ENCODE data around the gene AFF3. TPM values are rescaled to one million over a fixed set of nuclear protein-coding genes. Genes with fewer than 3 reads are reported as not detected.

AFF3 gene
- total and polyA plus RNA-seq, 2 experiments from 2014 or later = 7.3 to 7.8 TPM

GRCh38 chr2:99593692-99594427, 548.5 kb downstream of the AFF3 start:
- H3K4me2 ChIP-seq = no peak overlapping the region
- TF ChIP-seq EZH2phosphoT487 (IDR thresholded peaks at IDR 0.05; ENCODE audit: low read depth, severe bottlenecking, unreplicated experiment) (no peak), CTCF (IDR thresholded peaks at IDR 0.05; ENCODE audit: poor library complexity) (no peak), EZH2 (IDR thresholded peaks at IDR 0.05; ENCODE audit: borderline replicate concordance) (no peak)
- no peaks in the 10 kb centered on the region for H3K4me1 ChIP-seq (ENCODE audit: insufficient read depth)
- H3K27ac ChIP-seq = no peak overlapping the region
- H3K79me2 ChIP-seq = no peaks in the 10 kb centered on the region
- no peak overlapping the region for H3K4me3 ChIP-seq
- no peak overlapping the region for H2AFZ ChIP-seq
- 88% methylated on average over 48 of the region's 54 CpGs for WGBS (ENCODE audit: low lambda C conversion rate, missing lambda C conversion rate)
- H3K36me3 ChIP-seq (replicated peaks; ENCODE audit: insufficient read depth, low read depth) = no peaks in the 10 kb centered on the region
- H3K27me3 ChIP-seq = no peaks in the 10 kb centered on the region
- H3K9me2 ChIP-seq (replicated peaks; ENCODE audit: insufficient read depth) = no peaks in the 10 kb centered on the region
- no peak for DNase-seq (ENCODE audit: low spot score)
- H4K20me1 ChIP-seq (ENCODE audit: insufficient read depth, poor library complexity, severe bottlenecking) = no peaks in the 10 kb centered on the region
- no peaks in the 10 kb centered on the region for H3K9me3 ChIP-seq (ENCODE audit: low read depth)

GRCh38 chr2:99576775-99577174, 565.6 kb downstream of the AFF3 start:
- Histone ChIP-seq H3K27ac (no peak overlapping the region), H3K4me1 (ENCODE audit: insufficient read depth) (peaks cover 10% of the 10 kb centered on the region), H3K36me3 (replicated peaks; ENCODE audit: insufficient read depth, low read depth) (no peaks in the 10 kb centered on the region), H4K20me1 (ENCODE audit: insufficient read depth, poor library complexity, severe bottlenecking) (no peaks in the 10 kb centered on the region), H2AFZ (no peak overlapping the region), H3K4me2 (no peak overlapping the region), H3K9me2 (replicated peaks; ENCODE audit: insufficient read depth) (no peaks in the 10 kb centered on the region), H3K27me3 (no peaks in the 10 kb centered on the region), H3K9me3 (ENCODE audit: low read depth) (no peaks in the 10 kb centered on the region), H3K4me3 (no peak overlapping the region), H3K79me2 (no peaks in the 10 kb centered on the region)
- WGBS (ENCODE audit: low lambda C conversion rate, missing lambda C conversion rate) = 94% methylated on average over 3 of the region's 3 CpGs
- no peak for DNase-seq (ENCODE audit: low spot score)
- TF ChIP-seq EZH2phosphoT487 (IDR thresholded peaks at IDR 0.05; ENCODE audit: low read depth, severe bottlenecking, unreplicated experiment) (no peak), EZH2 (IDR thresholded peaks at IDR 0.05; ENCODE audit: borderline replicate concordance) (no peak), CTCF (IDR thresholded peaks at IDR 0.05; ENCODE audit: poor library complexity) (no peak)

- H3K27me3 ChIP-seq = no peaks in the 10 kb centered on the region
- no peak for DNase-seq (ENCODE audit: low spot score)
- H3K36me3 ChIP-seq (replicated peaks; ENCODE audit: insufficient read depth, low read depth) = no peaks in the 10 kb centered on the region
- peaks cover 14% of the 10 kb centered on the region for H3K4me1 ChIP-seq (ENCODE audit: insufficient read depth)
- WGBS (ENCODE audit: low lambda C conversion rate, missing lambda C conversion rate) = 90% methylated on average over 11 of the region's 11 CpGs
- no peaks in the 10 kb centered on the region for H3K9me3 ChIP-seq (ENCODE audit: low read depth)
- no peak overlapping the region for H3K27ac ChIP-seq
- H4K20me1 ChIP-seq (ENCODE audit: insufficient read depth, poor library complexity, severe bottlenecking) = no peaks in the 10 kb centered on the region
- H2AFZ ChIP-seq = no peak overlapping the region
- H3K9me2 ChIP-seq (replicated peaks; ENCODE audit: insufficient read depth) = no peaks in the 10 kb centered on the region
- TF ChIP-seq EZH2 (IDR thresholded peaks at IDR 0.05; ENCODE audit: borderline replicate concordance) (no peak), EZH2phosphoT487 (IDR thresholded peaks at IDR 0.05; ENCODE audit: low read depth, severe bottlenecking, unreplicated experiment) (no peak), CTCF (IDR thresholded peaks at IDR 0.05; ENCODE audit: poor library complexity) (no peak)
- H3K79me2 ChIP-seq = no peaks in the 10 kb centered on the region
- H3K4me3 ChIP-seq = no peak overlapping the region
- no peak overlapping the region for H3K4me2 ChIP-seq
Observed at GRCh38 chr2:99573634-99574251, 568.6 kb downstream of the AFF3 start.

Data from hepatocyte (in vitro differentiated cells).